Measurements from ENCODE around the gene COL23A1.

COL23A1 gene

GRCh38 chr5:178469011-178469974 is 120.9 kb downstream of the COL23A1 start:
- no peak for TF ChIP-seq CTCF (IDR thresholded peaks at IDR 0.05; ENCODE audit: low read depth, low read length, missing control alignments)
- DNase-seq (ENCODE audit: extremely low read depth, low read depth): no peak
- no peak overlapping the region for H3K4me3 ChIP-seq (replicated peaks; ENCODE audit: low read depth, low read length)

GRCh38 chr5:178468196-178468685 is 122.0 kb downstream of the COL23A1 start:
- DNase-seq (ENCODE audit: extremely low read depth, low read depth): no peak
- H3K4me3 ChIP-seq (replicated peaks; ENCODE audit: low read depth, low read length): no peak overlapping the region
- TF ChIP-seq CTCF (IDR thresholded peaks at IDR 0.05; ENCODE audit: low read depth, low read length, missing control alignments): no peak

GRCh38 chr5:178467568-178468195 is 122.5 kb downstream of the COL23A1 start:
- H3K4me3 ChIP-seq (replicated peaks; ENCODE audit: low read depth, low read length): no peak overlapping the region
- no peak for DNase-seq (ENCODE audit: extremely low read depth, low read depth)
- no peak for TF ChIP-seq CTCF (IDR thresholded peaks at IDR 0.05; ENCODE audit: low read depth, low read length, missing control alignments)

- TF ChIP-seq CTCF (IDR thresholded peaks at IDR 0.05; ENCODE audit: low read depth, low read length, missing control alignments): no peak
- no peak for DNase-seq (ENCODE audit: extremely low read depth, low read depth)
- no peak overlapping the region for H3K4me3 ChIP-seq (replicated peaks; ENCODE audit: low read depth, low read length)
These were observed 123.0 kb downstream of the COL23A1 start for GRCh38 chr5:178467205-178467567.

GRCh38 chr5:178466342-178466741 is 123.9 kb downstream of the COL23A1 start:
- DNase-seq (ENCODE audit: extremely low read depth, low read depth): no peak
- no peak overlapping the region for H3K4me3 ChIP-seq (replicated peaks; ENCODE audit: low read depth, low read length)
- TF ChIP-seq CTCF (IDR thresholded peaks at IDR 0.05; ENCODE audit: low read depth, low read length, missing control alignments): no peak

- no peak for DNase-seq (ENCODE audit: extremely low read depth, low read depth)
- no peak for TF ChIP-seq CTCF (IDR thresholded peaks at IDR 0.05; ENCODE audit: low read depth, low read length, missing control alignments)
- H3K4me3 ChIP-seq (replicated peaks; ENCODE audit: low read depth, low read length): no peak overlapping the region
These were observed 124.3 kb downstream of the COL23A1 start for GRCh38 chr5:178465861-178466288.
